GM19438 (cell line): ENCODE data around the gene PLSCR3.
"Not testable (repeated sequence)": the region's sequence is repeated elsewhere in the genome, so short reads cannot be mapped to it uniquely, and the experiment has no call there.

Experiments used
- ATAC-seq: cut with Tn5 transposase; IDR thresholded peaks from one replicate; pipeline ENCODE4 v1.9.1; 2021; ENCODE audit warnings: low read depth; ENCODE audit not compliant: unreplicated experiment

PLSCR3 gene

DNA sequence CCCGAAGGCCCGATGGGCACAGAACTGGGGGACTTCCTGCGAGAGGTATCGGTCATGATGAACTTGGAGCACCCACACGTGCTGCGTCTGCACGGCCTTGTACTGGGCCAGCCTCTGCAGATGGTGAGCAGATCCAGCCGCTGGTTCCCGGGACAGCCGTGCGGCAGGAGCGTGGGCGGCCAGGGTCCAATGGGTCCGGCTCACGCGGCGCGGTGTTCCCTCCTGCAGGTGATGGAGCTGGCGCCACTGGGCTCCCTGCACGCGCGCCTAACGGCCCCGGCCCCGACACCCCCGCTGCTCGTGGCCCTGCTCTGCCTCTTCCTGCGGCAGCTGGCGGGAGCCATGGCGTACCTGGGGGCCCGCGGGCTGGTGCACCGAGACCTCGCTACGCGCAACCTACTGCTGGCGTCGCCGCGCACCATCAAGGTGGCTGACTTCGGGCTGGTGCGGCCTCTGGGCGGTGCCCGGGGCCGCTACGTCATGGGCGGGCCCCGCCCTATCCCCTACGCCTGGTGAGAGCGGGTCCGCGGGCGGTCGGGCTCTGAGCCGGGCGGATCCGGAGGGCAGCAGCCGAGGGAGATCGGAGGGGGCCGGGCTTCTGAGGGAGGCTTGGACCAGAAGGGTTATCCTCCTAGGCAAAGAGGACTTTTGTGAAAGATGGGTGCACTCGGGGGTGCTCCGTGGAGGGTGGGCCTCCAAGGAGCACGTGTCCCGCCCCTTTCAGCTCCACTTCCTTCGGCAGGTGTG is 10.4 kb downstream of the PLSCR3 start:
- no peak for ATAC-seq

- no peak for ATAC-seq
Measured at GRCh38 chr17:7383371-7383741, 11.0 kb downstream of the PLSCR3 start.

GRCh38 chr17:7382901-7383300 is 11.4 kb downstream of the PLSCR3 start:
- no peak for ATAC-seq

- no peak for ATAC-seq
Measured at GRCh38 chr17:7380855-7381683, 13.3 kb downstream of the PLSCR3 start, which contains the start of gene TNK1. TSS of gene TNK1 (plus strand) at chr17:7381089. CDS start at chr17:7382927, 1,838 bp downstream.

GRCh38 chr17:7380321-7380720 is 14.0 kb downstream of the PLSCR3 start:
- no peak for ATAC-seq

DNA sequence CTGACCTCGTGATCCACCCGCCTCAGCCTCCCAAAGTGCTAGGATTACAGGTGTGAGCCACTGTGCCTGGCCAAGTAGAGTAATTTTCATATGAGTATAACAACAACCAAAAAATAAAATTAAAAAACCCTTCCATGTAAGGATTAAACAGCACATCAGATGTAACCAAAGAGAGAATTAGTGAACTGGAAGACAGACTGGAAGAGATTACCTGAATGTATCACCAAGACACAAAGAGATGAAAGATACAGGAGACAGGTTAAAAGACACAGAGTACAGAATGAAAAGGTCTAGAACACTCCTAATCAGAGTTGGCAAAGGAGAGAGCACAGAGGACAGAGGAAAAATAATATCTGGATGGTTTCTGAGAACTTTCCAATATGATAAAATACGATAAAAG is 15.2 kb downstream of the PLSCR3 start:
- ATAC-seq = no peak

DNA sequence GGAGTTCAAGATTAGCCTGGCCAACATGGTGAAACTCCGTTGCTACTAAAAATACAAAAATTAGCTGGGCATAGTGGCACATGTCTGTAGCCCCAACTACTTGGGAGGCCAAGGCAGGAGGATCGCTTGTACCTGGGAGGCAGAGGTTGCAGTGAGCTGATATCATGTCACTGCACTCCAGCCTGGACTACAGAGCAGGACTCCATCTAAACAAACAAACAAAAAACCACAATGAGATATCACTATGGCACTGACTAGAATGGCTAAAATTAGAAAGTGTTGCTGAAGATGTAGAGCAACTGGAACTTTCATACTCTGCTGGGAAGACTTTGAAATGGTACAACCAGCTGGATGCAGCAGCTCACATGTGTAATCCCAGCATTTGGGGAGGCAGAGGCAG is 20.0 kb downstream of the PLSCR3 start:
- ATAC-seq = no peak

DNA sequence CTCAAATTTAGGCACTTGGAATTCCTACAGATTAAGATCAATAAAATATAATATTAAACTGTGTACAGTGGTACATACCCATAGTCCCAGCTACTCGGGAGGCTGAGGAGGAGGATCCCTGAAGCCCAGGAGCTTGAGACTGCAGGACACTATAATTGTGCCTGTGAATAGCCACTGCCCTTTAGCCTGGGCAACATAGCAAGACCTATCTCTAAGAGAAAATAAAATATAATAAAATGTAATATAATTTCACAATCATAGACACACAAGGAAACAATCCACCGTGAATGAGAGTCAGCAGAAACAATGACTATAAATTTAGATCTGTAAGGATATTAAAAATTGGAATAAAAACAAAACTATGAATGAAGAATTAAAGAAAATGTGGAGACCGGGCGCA is 23.5 kb downstream of the PLSCR3 start:
- no peak for ATAC-seq

- no peak for ATAC-seq
Measured at GRCh38 chr17:7369825-7370224, 24.5 kb downstream of the PLSCR3 start.

DNA sequence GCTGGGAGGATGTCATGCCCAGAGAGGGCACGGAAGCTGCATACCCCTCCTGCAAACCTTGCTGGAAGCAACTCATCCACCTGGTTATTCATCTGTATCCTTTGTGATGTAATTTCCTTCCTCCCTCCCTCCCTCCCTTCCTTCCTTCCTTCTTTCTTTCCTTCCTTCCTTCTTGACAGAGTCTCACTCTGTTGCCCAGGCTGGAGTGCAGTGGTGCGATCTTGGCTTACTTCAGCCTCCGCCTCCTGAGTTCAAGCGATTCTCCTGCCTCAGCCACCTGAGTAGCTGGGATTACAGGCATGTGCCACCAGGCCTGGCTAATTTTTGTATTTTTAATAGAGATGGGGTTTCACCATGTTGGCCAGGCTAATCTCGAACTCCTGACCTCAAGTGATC is 25.7 kb downstream of the PLSCR3 start:
- ATAC-seq = not testable (repeated sequence)

GRCh38 chr17:7367918-7368598 is 26.3 kb downstream of the PLSCR3 start:
- ATAC-seq = no peak

GRCh38 chr17:7367083-7367482 is 27.2 kb downstream of the PLSCR3 start:
- ATAC-seq = no peak

GRCh38 chr17:7365963-7366362 is 28.4 kb downstream of the PLSCR3 start:
- not testable (repeated sequence) for ATAC-seq

DNA sequence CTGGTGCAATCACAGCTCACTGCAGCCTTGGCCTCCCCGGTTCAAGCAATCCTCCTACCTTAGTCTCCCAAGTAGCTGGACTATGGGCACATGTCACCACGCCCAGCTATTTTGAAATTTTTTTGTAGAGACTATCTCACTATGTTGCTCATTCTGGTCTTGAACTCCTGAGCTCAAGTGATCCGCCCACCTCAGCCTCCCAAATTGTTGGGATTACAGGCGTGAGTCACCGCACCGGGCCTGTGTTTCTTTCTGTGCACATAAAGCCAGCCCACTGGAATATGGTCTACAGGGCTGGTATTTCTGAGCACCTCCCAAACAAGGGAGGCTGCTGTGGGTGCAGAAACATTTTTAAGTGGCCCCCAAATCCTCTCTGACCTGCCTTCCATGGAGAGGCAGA is 31.0 kb downstream of the PLSCR3 start:
- ATAC-seq = no peak

DNA sequence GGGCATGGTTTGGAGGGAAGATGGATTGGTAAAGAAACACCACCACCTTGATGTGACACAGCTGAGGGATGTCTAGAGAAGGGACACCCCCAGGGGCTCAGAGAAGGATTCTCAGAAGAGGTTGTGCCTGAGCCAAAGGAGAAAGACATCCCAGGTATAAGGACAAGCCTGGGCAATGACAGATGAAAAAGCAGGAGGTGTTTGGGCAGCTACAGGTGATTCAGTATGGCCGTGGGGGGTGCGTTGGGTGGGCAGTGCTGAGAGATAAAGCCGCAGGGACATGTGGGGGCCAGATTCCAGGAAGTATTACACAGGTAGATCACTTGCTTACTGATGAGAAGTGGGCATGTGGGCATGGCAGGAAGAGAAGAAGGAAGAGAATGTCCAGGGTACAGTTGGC is 32.4 kb downstream of the PLSCR3 start:
- ATAC-seq = no peak

DNA sequence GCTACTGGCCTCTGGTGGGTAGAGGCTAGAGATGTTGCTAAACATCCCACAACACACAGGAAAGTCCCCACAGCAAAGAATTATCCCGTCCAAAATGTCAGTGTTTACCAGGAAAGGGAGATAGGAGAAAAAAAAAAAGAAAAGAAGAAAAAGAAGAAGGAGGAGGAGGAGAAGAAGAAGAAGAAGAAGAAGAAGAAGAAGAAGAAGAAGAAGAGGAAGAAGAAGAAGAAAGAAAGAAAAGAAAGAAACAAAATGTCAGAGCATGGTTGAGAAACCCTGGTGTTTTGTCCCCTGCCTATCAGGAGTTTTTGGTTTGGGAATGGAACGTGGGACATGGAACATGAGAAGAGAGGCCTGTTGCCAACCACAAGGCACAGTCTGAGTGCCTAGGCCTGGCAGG is 36.9 kb downstream of the PLSCR3 start:
- ATAC-seq = no peak

DNA sequence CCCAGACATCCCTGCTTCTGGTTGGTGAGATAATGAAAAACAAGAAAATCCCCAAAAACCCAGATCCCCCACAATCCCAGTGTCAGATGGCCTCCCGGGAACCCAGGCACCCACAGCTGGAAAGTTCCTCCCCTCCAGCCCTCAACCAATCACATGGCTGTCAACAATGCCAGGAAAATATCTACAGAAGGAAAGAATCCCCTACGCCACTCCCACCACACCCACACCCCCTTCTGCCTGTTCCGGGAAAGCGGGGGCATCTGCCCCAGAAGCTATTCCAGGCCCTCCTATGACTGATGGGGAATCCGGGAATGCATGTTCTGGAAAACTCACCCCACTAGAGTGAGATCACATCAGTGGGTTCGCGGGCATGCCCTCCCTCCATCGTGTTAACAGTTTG is 37.6 kb downstream of the PLSCR3 start:
- ATAC-seq = no peak

DNA sequence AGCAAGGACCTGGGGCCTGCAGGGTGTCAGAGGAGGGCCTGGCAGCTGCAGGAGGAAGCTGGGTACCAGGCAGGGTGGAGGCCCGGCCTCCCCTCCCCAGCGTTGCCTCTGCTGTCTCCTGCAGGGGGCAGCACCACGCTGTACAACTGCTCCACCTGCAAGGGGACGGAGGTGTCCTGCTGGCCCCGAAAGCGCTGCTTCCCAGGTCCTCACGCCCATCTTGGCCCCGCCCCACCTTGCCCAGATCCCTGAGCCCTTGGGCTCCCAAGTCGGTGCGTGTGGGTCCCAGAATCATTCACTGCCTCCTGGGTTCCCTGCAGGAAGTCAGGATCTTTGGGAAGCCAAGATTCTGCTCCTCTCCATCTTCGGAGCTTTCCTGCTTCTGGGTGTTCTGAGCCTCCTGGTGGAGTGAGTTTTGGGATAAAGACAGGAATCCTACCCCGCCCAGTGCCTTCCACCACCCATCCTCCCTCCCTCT is 38.2 kb downstream of the PLSCR3 start:
- no peak for ATAC-seq

- no peak for ATAC-seq
Measured at GRCh38 chr17:7355573-7355972, 38.8 kb downstream of the PLSCR3 start.

GRCh38 chr17:7355053-7355452 is 39.3 kb downstream of the PLSCR3 start, which contains the start of gene TMEM95:
TSS of gene TMEM95 (plus strand) at chr17:7355156. CDS start at chr17:7355205, 49 bp downstream.
- ATAC-seq = no peak

- no peak for ATAC-seq
Measured at GRCh38 chr17:7354262-7354843, 40.0 kb downstream of the PLSCR3 start.
